HG03565 (cell line): ENCODE measurements around the gene HADHB.
"Not testable (repeated sequence)": the region's sequence is repeated elsewhere in the genome, so short reads cannot be mapped to it uniquely, and the experiment has no call there.

Experiments used
- ATAC-seq: cut with Tn5 transposase; IDR thresholded peaks from one replicate; pipeline ENCODE4 v1.9.1; 2021; ENCODE audit warnings: mild to moderate bottlenecking, moderate library complexity; ENCODE audit not compliant: unreplicated experiment

The HADHB gene

GRCh38 chr2:26290001-26290400 is 45.3 kb downstream of the HADHB start:
- ATAC-seq: no peak

DNA sequence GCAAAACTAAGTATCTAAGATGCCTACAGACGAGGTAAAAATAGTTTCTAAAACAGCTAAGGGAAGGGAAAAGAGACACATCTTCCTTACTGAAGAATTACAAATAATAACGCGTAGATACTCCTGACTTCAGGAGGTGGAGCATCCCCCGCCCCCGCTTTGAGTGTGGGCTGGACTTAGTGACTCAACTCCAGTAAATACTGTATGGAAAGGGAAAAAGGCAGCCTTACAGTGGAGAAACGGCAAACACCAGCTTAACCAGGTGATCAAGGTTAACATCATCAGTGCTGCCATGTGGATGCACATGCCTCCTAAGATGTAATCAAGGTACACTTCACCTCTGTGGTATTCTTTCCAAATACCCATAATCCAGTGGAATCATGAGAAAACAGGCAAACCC is 47.9 kb downstream of the HADHB start:
- no peak for ATAC-seq

DNA sequence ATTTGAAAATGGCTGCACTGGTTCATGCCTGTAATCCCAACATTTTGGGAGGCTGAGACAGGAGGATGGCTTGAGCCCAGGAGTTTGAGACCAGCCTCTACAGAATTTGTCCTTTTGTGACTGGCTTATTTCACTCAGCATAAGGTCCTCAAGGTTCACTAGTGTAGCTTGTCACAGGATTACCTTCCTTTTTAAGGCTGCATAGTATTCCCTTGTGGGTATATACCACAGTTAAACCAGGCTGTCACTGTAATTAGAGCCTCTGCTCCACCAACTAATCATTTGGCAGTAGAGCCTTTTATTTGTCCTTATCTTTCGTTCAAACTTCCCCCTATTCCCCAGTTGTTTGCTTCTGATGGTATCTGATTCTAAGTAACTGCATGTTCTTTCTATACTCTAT is 50.8 kb downstream of the HADHB start:
- ATAC-seq: no peak

- ATAC-seq: no peak
Measured at GRCh38 chr2:26297061-26297460, 52.3 kb downstream of the HADHB start.

- ATAC-seq: no peak
Measured at GRCh38 chr2:26298286-26298637, 53.5 kb downstream of the HADHB start.

- no peak for ATAC-seq
Measured at GRCh38 chr2:26298638-26299393, 54.1 kb downstream of the HADHB start.

GRCh38 chr2:26299471-26300101 is 54.8 kb downstream of the HADHB start:
- no peak for ATAC-seq

DNA sequence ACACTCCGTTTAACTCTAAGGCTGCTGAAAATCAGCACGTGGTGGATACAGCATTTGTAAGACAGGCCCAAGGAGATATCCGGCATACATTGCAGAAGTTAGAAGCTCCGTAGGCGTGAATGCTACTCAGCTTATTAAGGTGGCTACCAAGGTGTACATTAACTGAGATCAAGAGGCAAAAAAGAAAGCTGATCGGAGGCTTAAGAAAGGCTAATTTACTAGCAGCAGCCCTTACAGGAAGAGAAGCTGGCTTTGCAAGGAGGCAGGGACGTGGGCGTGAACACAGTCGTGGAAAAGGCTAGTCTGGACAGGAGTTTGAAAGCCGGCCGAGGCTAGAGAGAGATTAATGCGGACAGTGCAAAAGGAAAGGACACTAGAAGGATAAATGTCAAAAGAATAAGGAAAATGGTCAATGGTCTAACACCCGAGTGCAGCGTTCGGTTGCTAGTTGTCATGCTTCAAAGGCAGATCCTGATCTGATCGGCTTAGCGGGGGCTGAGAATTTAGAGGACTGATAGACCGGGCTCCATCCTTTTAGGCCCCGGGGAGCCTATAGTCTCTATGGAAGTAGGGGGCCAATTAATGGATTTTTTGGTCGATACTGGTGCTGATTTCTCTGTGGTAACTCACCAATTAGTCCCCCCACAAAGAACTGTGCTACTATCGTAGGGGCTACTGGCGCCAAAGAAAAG is 55.6 kb downstream of the HADHB start:
- no peak for ATAC-seq

GRCh38 chr2:26302846-26303245 is 58.1 kb downstream of the HADHB start:
- no peak for ATAC-seq

DNA sequence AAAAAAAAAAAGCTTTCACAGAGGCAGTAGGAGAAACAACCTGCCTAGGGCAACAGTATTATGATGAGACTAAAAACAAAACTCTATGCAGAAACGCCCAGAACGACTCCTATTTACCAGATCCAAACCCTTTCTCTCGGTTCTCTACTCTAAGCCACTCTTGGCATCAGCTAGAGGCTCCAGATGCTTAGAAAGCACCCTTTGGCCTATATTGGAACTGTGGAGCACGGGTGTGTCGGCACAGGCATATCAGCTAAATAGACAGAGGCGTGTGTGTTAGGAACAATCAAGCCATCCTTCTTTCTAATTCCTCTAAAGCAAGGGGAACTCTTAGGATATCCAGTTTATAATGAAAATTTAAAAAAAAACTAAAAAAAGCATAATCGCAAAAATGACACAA is 60.4 kb downstream of the HADHB start:
- not testable (repeated sequence) for ATAC-seq

- no peak for ATAC-seq
Measured at GRCh38 chr2:26305540-26305939, 60.8 kb downstream of the HADHB start.

GRCh38 chr2:26309921-26310320 is 65.2 kb downstream of the HADHB start:
- no peak for ATAC-seq

DNA sequence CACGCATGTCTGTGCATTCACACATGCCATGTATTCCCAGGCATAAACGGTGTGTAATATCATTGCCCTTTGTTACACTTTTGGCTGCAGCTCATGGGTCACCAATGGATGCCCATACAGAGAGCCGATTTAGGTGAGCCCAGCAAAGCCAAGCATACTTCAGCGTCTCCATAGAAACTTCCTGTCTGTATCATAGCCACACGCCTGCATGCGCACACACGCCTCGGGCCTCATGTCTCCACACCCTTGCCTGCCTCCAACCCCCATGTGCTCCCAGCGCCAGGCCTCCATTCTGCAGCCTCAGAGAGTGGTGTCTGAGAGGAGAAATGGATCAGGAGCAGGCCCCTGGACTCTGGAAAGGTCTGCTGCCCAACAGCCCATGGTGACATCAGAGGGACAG is 67.7 kb downstream of the HADHB start:
- ATAC-seq: no peak

- ATAC-seq: no peak
Measured at GRCh38 chr2:26313446-26313845, 68.7 kb downstream of the HADHB start.

DNA sequence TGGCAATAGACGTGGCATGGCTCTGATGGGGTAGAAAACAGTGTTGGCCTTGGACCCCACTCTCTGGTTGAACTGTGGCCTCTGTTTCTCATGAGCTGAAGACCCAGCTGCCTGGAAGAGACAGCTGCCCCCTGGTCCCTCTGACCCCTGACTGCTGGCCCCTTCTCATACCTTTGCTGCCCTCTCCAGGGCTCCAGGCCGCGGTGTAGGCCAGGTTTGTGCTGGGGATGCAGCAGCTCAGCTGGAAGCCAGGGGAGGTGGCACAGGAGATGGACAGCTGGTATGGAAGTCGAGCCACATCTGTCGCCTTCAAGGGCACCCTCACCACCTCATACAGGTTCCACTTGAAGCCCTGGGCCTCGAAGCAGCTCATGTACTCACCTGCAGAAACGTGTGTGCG is 69.5 kb downstream of the HADHB start:
- ATAC-seq: no peak

DNA sequence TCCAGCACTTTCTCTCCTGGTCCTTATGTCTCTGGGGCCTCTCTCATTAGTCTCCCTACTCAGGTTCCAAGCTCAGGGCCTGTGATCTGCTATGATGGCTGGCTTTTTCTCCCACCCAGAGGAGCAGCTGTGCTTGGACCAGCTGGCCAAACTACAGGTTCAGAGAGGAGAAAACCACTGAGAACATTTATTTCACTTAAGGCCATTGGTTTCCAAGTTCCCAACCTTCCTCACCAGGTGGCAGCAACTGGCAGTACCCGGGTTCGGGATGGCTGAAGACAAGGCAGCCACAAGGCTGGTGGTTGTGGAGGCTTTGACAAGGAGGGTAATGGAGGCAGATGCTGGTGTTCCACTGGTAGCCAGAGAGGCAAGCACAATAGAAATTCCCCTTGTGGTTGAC is 71.3 kb downstream of the HADHB start:
- ATAC-seq: no peak

DNA sequence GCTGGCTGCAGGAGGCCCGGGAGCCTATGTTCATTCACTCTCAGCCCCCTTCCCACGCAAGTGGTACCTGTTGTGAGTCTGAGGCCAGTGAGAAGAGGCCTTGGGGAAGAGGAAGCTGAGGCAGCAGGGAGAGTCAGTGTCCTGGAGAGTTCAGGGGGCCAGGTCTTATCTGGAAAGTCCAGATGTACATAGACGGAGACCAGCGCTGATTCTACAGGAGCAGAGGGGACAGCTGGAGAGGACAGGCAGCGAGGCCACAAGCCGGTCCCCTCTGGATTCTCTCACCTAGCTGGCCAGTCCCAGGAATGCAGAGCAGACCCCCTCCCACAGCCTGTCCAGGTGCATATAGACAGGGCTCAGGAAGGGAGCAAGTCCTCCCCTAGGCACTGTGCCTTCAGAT is 72.1 kb downstream of the HADHB start:
- no peak for ATAC-seq

DNA sequence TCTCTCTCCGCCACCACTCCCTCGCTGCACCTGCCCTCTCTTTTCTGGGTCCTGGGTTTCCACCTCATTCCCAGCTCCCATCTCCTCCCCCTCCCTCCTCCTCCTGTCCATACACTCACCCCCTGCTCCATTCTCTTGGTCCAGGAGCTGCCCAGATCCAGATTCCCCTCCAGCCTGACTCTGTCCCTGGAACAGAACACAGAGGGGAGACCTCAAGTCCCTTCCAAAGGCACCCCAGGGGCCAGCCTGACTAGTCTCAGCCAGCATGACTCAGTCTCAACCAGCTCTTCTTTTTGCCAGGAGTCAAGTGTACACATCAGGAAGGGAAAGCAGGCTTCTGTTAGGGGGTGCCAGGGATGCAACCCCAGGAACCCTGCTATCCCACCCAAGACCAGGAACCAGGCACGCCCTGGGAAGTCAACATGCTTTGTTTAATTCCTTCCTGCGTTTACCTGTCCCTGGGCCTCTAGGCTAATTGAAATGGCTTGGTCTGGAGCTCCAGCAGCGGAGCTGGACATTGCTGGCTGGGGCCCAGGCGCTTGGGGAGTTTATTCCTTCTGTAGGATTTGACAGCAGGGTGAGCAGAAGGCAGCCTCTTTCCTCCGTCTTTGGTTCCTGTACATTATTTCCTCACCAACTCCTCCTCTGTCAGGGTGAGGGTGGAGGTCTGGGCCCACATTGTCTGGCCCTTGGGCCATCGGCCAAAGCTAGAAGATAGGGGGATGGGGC is 72.8 kb downstream of the HADHB start:
- ATAC-seq: no peak

DNA sequence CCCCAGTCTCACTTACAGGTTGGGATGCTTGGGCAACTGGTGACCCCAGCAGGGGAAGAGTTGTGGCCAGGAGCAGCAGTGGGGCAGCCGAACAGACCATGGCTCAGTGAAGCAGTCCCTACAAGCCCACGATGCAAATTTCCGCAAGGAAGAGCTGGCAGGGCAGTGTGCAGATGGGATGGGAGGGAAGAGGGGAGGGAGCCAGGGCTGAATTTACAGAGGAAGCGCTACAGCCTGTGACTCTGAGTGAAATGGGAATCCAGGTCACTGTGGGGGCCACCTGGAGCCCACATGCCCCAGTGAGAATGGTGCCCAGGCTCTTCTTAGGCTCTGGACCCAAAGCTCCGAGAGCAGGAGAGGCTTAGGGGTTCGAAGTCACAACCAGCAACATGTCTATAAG is 74.2 kb downstream of the HADHB start:
- ATAC-seq: no peak

GRCh38 chr2:26324479-26324878 is 79.7 kb downstream of the HADHB start:
- not testable (repeated sequence) for ATAC-seq

GRCh38 chr2:26324903-26325302 is 80.2 kb downstream of the HADHB start:
- ATAC-seq: no peak

- no peak for ATAC-seq
Measured at GRCh38 chr2:26325851-26326250, 81.1 kb downstream of the HADHB start.
